Stimulated activated CD4-positive, alpha-beta T cell treated with anti-CD3 and anti-CD28 coated beads, Interleukin-4, amount 100 ng/mL, for 48 hours (primary cell): Measurements from ENCODE around the gene TMEM132D.

Experiments
- DNase-seq, 2 donors: peaks; one replicate each; pipeline ENCODE4 v3.0.0-alpha.2; 2020; ENCODE audit warnings: low read depth in 2 of 2

TMEM132D gene

DNA sequence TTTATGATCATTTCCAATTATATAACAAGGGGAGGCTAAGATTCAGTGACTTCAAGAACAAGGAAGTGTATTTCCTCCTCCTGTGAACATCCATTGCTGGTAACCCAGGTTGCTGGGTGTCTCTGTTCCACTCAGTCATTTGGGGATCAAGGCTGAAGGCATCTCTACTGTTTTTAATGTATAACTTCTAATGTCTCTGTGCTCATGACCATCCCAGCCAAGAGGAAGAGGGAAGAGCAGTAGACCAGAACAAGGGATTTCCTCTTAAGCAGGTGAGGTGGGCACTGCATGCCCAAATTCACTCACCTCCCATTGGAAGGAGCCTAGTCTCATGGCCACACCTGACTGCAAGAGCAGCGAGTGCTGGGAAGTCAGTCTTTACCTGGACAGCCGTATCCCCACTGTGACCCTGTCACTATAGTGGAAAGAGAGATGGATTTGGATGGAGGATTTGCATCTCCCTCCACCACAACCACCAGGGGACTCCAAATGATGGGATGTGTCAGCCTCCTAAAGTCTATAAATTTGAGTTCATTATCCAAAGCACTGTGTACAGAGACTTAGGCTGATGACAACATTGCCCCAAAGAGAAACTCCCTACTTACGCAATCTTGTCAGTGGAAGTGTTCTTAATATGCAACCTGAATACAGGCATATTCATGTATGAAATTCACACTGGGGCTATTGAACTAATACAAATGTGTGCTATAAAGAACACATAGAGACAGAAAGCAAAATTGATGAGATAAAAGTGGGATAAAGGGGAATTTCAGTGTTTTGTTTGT lies 368.7 kb downstream of the TMEM132D start:
- DNase-seq, result no peak

DNA sequence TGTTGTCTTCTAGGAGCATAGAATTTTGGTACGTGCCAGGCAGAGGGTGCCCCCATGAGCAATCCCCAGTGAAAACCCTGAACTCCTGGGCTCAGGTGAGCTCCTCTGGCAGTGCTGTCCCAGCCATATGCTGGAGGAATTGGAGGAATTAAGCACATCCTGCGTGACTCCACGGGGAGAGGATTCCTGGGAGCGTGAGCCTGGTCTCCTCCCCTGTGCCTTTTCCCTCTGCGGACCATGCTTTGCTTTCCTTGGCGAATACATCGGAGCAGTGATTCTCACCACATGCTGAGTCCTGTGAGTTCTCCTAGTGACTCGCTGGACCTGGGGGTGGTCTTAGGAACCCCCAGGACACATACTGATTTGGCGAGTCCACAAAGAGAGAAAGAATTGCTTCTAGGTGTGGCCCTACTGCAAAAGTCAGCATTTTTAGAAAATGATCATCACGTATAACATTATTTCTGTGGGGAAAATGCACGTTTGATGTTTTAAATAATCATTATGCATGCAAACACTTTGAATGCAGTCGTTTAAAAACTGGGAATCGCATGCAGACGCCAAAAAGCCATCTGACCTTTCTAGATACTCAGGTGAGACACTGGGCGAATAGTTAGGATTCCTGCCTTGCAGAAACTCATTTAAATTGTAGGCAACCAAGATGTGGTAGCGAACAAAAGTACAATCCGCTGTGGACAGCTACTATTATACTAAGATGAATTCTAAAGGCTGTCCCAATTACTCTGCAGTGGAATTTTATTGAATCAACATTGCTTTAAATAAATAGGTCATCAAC lies 370.9 kb downstream of the TMEM132D start:
- no peak for DNase-seq

DNA sequence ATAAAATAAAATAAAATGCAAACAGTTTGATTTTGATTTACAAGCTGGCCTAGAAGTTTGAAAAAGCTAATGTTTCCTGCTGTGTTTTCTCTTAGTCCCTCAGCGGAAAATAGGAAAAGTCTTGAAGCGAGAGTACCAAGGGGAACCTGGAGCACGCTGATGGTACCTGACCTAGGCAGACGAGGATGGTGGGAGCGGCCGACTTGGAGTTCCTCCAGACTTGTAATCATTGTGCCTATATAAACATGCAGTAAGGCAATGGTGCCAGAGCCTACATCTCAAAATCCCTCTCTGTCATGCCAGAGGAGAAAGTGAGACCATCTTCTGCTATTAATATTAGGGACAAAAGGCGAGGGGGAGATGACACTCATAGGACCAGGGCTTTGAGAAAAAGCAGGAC lies 371.7 kb downstream of the TMEM132D start:
- no peak for DNase-seq

DNA sequence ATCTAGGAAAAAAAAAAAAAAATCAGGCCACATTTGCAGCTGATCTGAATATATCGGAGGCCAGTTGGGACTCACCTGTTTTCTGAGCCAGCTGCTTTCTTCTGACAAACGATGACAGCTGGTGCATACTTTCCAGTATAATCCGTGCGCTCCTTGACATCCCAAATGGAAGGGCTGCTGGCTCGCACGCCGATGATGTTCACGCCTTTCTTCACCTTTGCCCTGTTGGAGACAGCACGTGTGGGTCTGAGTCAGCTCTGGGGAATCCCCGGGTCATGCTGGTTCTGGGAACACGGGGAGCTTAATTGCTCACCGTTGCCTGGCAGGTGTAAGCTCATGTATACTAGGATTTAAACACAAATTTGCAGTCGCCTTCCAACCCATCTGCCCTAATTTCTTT lies 372.8 kb downstream of the TMEM132D start:
- DNase-seq, result no peak

DNA sequence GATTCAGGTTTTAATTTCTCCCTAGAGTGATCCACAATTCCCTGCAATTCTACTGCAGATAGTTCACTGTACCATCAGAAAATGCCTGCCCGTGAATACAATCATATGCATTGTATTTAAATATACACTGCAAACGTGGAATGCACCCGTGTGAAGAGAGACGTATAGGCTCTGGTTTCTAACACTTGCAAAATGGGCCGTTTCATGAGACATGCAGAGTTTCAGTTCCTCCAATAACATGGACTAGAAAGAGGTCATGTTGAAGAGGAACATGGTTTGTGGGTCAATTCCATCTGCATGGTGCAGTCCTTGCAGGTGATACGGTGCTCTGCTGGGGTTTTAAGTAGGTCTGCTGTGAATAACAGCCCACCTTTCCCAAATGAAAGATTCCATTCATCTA lies 373.3 kb downstream of the TMEM132D start:
- no peak for DNase-seq

DNA sequence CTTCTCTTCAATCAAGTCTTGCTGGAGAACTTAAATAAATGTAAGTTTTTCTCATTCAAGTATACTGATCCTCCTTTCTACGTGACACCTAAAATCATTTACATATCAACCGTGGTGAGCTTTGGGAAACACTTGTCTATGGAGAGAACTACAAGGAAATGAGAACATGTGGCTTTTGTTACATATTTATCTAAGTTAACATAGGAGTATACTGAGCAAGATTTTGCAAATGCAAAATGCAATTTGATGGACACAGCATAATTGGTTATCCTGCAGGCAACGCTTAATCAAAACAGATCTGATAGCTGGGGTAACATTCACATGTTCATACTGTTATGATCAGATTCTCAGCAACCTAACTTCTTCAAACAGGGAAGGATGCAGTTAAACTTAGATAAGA lies 376.3 kb downstream of the TMEM132D start:
- DNase-seq, result no peak

DNA sequence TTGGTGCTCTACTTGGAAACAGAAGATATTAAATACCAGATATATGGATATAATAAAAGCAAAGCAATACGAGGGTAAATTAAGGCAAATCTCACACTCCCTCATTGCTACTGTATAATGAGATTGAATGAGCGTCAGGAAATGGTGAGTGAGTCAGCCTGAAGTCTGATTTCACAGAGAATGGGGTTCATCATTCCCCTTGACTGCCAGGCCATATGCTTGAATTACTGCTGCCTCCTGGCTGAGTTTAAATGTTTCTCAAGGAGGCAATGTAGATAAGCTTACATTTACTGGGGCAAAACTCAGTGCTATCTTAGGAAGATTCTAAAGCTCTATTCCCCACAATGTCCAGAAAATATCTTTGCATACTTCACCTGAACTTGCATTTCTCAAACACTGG lies 380.2 kb downstream of the TMEM132D start:
- DNase-seq, result no peak

DNA sequence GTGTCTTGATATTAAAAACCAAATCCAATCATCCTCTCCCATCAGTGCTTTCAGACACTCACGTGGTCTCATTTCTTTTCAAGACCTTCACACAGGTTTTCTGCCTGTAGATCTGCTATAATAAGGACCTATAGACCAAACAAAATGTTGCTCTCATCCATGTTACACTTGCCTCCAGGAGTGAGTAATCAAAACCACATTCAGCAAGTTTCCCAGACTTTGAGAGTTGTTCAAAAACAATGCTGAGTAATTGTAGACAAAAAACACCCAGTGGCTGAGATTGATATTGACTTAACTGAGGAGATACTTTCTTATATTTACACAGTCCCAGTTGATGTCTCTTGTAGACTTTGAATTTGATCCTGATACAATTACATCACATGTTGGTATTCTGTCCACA lies 383.1 kb downstream of the TMEM132D start:
- no peak for DNase-seq

DNA sequence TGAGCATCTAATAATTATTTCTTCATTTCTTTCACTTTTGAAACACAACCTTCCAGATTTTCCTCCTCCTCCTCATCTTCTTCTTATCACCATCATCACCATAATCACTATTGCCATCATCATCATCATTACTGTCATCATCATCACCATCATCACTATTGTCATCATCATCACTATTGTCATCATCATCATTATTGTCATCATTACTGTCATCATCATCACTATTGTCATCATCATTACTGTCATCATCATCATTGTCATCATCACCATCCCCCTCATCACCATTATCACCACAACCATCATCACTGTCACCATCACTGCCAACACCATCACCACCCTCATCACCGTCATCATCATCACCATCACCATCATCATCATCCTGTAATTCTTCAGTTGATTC lies 400.0 kb downstream of the TMEM132D start:
- no peak for DNase-seq

DNA sequence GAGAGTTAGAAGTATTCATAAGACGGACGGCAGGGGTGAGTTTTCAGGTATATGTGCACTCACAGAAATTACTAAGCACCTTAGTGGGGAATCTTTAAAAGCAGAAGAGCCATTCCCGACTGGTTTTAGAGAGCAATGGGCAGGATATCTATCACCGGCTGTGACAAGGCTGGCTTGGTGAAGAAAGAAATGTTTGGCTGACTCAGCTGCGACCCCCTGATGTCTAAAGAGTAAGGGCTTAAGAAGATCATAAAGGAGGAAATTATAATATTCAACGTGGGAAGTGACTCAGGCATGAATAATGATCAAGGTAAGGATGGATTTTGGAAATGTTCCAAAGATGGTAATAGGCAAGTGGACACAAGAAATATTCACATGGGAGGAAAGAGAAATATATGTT lies 407.6 kb downstream of the TMEM132D start:
- no peak for DNase-seq

DNA sequence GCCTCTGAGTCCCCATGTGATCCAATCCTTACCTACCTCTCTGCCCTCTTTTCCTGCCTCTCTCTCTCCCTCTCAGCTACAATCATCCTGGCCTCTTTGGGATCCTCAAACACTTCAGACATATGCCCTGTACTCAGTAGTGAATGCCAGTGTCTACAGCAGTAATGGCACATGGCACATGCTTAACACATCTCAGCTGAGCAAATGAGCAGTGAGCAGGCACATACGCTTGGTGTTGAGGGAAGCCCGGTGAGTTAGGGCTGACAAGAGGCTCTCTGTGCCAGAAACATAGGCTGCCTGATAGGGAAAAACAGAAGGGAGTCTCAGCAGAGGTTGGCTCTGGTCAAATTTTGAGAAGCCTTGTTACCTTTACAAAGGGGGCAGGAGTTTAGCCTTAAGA lies 409.1 kb downstream of the TMEM132D start:
- no peak for DNase-seq

DNA sequence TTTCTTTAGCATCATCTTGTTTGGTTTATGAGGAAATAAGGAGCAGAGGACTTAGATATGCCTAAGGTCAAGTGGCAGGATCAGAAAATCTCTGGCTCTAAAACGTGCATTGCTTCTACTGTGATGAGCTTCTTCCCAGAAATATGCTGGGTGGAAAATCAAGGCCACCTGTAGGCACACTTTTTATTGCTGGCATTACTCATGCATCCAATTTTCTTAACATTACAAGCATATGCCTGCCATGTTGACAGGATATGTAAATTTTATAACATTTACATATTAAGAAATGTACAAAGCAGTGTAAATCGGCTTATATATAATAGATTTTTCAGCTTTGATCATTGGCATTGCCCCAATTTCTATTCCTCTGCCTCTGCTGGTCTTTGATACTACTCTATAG lies 409.6 kb downstream of the TMEM132D start:
- DNase-seq, result no peak

DNA sequence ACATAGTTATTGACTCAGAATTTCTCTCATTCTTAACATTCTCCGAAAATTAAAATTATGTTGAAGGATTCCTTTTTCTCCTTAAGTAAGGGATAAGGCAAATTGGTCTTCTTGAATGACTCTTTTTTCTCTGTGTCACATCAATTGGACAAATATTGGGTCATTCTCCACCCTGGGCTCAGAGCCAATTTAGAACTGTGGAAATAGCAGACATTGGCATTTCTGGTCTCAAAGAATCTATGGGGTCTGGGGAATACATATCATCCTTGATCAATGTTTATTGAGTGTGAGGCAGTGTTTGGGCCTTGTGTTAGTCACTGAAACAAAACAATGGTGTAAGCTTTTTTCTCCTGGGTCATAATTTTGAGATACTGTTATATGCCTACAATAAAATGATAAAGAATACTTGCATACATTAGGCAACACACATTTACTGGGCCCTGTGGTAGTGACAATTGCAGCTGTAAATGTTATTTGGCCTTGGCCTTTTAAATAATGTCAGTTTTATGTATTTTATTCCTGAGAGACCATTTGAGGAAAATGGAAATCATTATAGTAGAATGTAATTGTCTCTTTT lies 414.6 kb downstream of the TMEM132D start:
- no peak for DNase-seq

DNA sequence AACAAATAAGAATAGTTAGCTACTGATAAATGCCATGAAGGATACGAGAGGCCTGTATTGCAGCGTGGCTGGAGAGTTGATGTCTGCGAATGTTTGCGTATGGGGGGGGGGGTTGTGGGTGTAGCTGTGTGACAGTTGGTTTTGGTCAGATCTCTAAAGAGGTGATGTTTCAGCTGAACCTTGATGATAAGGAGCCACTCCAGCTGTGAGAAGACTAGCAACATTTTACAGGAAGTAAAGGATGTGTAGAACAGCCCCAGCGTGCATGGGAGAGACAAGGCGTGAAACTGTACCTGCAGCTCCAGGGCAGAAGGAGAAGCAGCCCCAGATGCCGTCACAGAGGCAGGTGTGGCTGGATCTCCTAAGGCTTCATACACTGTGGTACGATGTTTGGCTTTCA lies 416.9 kb downstream of the TMEM132D start:
- no peak for DNase-seq

DNA sequence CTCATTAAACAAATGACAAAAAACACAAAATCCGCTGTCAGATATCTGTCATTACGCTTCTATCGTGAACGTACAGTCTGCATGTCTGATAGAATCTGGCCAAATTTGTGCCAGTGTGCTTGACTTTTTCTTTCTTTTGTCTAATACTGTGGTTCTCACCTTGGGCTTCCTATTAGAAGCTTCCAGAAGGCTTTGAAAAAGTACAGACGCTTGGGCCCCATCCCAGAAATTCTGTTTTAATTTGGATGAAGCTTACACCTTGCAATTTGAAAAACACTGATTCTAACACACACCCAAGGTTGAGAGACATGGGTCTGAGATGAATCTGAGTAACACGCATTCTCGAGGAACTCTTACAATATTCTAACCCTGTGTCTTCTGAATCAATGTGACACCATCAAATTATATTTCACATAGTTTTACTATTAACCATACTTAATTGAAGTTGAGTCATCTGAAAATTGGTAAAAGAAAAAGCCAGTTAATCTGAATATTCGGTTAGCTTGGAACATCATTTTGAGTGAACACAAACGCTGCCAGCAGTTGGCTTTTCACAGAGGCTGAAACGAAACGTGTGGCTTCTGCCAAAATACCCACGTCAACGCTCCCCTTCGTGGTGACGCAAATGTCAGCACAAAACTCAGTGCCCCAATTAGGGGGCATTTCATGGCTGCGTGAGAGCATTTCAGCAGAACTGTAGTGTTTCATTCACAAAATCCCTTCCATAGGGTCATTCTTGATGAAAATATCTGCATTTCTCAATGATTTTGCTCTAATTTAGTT lies 420.5 kb downstream of the TMEM132D start:
- no peak for DNase-seq

DNA sequence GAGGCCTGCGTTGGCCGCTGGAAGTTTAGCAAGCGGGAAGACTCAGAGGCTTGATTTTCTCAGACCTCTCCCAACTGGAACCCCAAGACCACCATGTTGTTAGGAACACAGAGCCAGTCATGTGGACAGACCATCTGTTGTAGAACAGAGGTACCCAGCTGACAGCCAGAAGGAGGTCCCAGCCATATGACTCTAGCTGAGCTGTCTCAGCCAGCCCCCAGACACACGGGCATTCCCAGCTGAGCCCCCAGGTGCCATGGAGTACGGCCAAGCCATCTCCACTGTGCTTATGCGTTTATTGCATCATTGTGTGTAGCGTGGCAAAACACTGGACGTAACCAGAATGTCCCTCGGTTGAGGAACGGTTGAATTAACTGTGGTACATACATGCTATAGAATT lies 421.9 kb downstream of the TMEM132D start:
- no peak for DNase-seq

DNA sequence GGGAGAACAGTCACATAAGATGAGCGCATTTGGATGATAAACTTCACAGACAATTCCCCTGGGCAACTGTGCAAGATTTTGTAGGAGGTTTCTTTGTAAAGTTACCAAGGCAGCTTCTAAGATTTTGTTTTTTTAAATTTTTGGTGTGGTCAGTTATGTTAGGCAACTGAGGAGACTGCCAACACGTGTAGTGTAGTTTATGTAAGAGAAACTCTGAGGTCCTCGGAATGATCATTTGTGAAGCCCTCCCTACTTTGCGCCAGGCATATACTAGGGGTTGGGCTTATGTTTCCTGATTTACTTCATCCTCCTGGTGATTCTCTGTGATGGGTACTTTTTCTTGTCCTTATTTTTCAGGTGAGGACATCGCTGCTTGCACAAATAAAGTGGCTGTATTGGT lies 433.6 kb downstream of the TMEM132D start:
- no peak for DNase-seq

DNA sequence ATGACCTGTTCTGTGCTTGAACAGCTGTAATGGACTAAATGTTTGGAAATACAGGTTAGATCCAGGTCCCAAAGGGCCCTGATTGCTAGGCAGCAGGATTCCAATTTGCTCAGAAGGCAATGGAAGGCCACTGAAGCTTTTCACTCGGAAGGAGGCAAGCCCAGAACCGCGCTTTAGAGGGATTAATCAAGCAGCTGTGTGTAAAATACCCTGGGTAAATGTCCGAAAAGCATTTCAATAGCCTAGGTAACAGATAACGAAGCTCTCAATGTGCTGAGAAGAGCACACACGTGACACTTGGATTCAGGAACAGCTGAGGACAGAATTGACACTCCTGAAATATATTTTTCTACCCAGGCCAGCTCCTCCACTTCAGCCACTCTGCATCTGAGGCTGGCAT lies 436.1 kb downstream of the TMEM132D start:
- DNase-seq, result no peak

DNA sequence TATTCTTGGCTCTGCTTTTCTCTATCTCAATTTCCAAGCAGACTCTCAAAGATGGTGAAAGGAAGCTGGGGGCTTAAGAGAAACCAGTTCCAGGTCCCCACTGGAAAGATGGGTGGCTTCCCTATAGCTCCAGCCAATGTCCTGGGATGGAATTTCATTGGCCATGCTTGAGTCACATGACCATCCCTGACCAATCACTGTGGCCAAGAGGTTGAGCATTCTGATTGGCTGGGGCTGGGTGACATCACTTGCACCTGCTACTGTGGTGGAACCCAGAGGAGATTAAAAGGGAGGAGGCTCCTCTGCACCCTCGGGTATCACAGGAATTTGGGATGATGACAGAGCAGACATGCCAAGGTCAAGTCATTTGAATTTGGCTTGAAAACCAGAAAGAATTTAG lies 436.5 kb downstream of the TMEM132D start:
- no peak for DNase-seq

DNA sequence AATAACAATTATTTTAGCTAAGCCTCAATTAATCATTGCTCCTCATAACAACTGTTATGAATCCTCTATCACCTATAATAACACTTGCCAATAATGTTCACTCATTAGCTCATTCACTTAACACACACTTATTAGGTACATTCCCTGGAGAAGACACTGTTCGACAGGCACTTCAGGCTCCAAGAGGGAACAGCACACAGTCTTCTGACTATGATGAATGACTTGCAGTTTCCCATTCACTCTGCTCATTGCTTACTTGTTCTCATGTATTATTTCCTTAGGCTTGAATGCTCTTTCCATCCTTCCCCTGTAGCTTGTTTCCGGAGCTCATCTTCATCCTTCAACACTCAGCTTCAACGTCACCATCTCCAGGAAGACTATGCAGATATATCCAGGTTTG lies 437.3 kb downstream of the TMEM132D start:
- DNase-seq, result no peak

DNA sequence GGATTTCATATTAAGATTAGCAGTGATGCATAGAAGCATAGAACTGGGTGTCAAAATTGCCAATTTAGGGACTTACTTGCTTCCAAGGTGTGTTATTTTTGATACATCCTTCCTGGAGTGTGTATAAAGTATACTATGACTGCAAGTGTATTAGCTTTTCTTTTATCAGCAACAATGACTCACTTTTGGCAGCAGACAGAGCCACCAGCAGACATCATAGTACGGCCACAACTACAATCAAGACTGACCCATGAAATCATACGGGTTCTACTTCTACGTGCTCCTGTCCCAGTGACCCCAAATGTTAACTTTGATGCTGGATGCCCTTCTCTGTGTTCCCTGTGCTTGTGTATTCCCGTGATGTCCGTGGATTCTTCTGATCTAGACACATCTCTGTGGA lies 443.9 kb downstream of the TMEM132D start:
- no peak for DNase-seq

DNA sequence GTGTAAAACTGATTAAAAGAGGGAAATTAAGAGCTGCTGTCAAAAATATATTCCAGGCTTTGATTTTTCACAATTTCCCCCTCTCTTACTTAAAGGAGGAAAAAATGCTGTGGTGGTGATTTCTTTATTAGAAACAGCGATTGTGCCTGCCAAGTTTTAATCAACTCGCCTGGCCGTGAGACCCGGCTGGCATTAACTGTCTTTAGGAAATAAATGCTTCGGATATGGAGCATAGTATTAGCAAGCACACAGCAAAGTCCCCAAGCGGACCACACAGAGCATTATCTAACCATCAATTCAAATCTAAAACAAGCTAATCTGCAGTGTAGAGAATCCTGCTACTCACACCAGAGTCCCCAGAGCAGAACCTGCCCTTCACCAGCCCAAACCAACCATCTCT lies 457.1 kb downstream of the TMEM132D start:
- no peak for DNase-seq
